Upper lobe of left lung (tissue), 4 donors: Measurements from ENCODE around the gene SPP1.

ENCODE experiments used
- POLR2A ChIP-seq, 4 donors: fragments of 450-650 bp; IDR thresholded peaks; one replicate each; pipeline ENCODE4 v1.5.1; 2016 to 2017; ENCODE audit warnings: antibody characterized with exemption in 4 of 4, mild to moderate bottlenecking in 2 of 4
- TF ChIP-seq, protein P1 (sequence below), 6 experiments: fragments of 450-650 bp in 4 of 6; fragments of 200-600 bp in 2 of 6; sonication (generic) in 2 of 6; IDR thresholded peaks; one replicate each; pipeline ENCODE4 v1.5.1; 2016 to 2019; ENCODE audit warnings: antibody characterized with exemption in 6 of 6

DNA sequence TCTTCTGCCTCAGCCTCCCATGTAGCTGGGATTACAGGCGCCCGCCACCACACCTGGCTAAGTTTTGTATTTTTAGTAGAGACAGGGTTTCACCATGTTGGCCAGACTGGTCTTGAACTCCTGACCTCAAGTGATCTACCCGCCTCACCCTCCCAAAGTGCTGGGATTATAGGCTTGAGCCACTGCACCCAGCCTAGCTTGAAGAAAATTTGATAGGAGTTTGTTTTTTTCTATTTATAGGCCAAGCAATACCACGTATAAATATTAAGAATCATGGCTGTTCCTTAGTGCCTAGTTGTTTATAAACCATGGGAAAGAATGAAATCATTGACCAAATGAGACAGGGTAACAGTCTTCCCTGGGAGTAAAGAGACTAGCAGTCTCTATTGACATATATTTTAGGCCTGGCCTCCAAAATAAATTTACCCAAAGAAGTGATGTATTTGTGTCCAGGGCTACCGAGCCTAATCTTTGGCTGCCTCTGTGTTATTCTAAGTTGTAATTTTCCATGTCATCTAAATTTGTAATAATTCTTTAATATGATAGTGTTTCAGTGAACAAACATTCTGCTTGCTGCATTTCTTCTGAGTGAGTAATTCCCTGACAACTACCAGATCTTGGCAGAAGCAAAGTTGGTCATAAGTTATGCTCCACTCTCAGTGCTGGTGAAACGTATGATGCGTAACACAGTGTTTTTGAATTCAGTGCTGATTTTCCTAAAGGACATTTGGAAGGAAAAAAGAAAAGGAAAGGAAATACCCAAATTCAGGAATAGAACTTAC, 42.2 kb downstream of the SPP1 start:
- TF ChIP-seq POLR2A (IDR thresholded peaks at IDR 0.05) = no peak
- TF ChIP-seq, protein P1, sequence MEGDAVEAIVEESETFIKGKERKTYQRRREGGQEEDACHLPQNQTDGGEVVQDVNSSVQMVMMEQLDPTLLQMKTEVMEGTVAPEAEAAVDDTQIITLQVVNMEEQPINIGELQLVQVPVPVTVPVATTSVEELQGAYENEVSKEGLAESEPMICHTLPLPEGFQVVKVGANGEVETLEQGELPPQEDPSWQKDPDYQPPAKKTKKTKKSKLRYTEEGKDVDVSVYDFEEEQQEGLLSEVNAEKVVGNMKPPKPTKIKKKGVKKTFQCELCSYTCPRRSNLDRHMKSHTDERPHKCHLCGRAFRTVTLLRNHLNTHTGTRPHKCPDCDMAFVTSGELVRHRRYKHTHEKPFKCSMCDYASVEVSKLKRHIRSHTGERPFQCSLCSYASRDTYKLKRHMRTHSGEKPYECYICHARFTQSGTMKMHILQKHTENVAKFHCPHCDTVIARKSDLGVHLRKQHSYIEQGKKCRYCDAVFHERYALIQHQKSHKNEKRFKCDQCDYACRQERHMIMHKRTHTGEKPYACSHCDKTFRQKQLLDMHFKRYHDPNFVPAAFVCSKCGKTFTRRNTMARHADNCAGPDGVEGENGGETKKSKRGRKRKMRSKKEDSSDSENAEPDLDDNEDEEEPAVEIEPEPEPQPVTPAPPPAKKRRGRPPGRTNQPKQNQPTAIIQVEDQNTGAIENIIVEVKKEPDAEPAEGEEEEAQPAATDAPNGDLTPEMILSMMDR (IDR thresholded peaks at IDR 0.05) = no peak
